Mononuclear cell (primary cell): ENCODE measurements around the gene REXO1. TPM values are rescaled to one million over a fixed set of nuclear protein-coding genes. Genes with fewer than 3 reads are reported as not detected.
"Not testable (repeated sequence)": the region's sequence is repeated elsewhere in the genome, so short reads cannot be mapped to it uniquely, and the experiment has no call there.

Source experiments
- H3K27me3 ChIP-seq: 2 replicates; pipeline ENCODE4 v1.6.0; 2011; ENCODE audit warnings: low read length, control low read depth; ENCODE audit not compliant: insufficient read depth
- H3K4me1 ChIP-seq: 2 replicates; pipeline ENCODE4 v1.5.1; 2011; ENCODE audit warnings: mild to moderate bottlenecking, low read length, control low read depth; ENCODE audit not compliant: insufficient read depth
- H3K4me3 ChIP-seq: 2 replicates; pipeline ENCODE4 v1.5.1; 2011; ENCODE audit warnings: mild to moderate bottlenecking, low read length, moderate library complexity
- H3K9me3 ChIP-seq: 2 replicates; pipeline ENCODE4 v1.5.1; 2011; ENCODE audit warnings: low read depth, mild to moderate bottlenecking, control low read depth, low read length
- total RNA-seq: library from RNA; depleted of rRNA; stranded (reverse); fragments of >200 nt; gene quantifications from one replicate; pipeline ENCODE4 v1.2.3, GENCODE V29; 2012

The REXO1 gene
- total RNA-seq, 1 donor: 66.2 TPM

GRCh38 chr19:1881393-1882088 is 33.3 kb upstream of the REXO1 start:
- H3K4me1 ChIP-seq: peaks cover 46% of the 10 kb centered on the region
- H3K9me3 ChIP-seq, H3K27me3 ChIP-seq: not testable (repeated sequence)
- peak overlapping the region; percentile 15 for H3K4me3 ChIP-seq

DNA sequence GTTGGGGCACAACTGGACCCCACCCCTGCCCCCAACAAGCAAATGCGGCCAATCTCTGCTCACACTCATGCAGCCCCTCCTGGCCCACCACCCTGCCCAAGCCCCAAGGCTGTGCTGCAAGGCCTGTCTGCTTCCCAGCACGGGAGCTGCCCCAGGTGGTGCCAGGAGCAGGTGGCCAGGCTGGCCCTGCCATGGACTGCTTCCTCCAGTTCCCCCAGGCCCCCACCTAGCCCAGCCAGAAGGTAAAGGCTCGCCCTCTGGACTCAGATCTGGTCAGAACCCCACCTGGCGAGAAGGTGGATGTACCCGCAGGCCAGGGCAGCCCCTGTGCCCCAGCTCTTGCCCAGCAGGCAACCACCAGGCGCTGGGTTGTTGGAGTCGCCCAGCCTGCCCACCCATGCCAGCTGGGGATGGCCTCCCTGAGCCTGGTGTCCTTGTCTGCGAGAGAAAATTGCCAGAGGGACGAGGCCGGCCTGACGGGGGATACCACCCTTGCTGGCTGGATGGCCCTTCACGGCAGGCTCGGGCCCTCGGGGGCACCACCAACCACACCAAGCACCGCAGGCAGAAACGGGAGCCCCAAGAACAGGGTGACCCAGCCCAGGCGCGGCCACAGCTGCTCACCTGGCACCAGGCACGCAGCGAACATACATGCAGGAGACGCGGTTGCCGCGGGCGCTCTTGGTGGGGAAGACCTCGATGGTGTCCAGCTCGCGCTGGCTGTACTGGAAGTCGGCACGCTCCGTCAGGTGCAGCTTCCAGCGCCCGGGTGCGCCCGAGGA is 32.5 kb upstream of the REXO1 start:
- Histone ChIP-seq H3K9me3 (no peaks in the 10 kb centered on the region), H3K4me3 (no peak overlapping the region), H3K4me1 (peaks cover 47% of the 10 kb centered on the region), H3K27me3 (no peaks in the 10 kb centered on the region)

GRCh38 chr19:1879982-1880381 is 31.7 kb upstream of the REXO1 start:
- peaks cover 47% of the 10 kb centered on the region for H3K4me1 ChIP-seq
- not testable (repeated sequence) for H3K27me3 ChIP-seq, H3K4me3 ChIP-seq, H3K9me3 ChIP-seq

- H3K4me1 ChIP-seq: peaks cover 50% of the 10 kb centered on the region
Measured at GRCh38 chr19:1878583-1878982, 30.3 kb upstream of the REXO1 start.

DNA sequence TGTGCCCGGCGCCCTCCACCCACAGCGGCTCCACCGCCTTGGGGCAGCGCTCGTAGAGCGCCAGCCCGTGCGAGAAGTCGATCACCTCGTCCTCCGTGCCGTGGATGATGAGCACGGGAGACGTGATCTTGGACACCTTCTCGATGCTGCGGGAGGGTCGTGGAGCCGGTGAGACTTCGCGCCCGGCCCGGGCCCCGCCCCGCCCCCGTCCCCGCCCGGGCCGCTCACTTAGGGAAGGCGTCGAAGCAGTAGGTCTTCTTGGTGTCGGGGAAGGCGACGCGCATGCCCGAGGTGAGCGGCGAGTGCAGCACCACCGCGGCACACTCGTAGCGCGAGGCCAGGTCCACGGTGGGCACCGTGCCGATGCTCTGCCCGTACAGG is 29.0 kb upstream of the REXO1 start:
- H3K9me3 ChIP-seq, H3K27me3 ChIP-seq, H3K4me3 ChIP-seq: not testable (repeated sequence)
- H3K4me1 ChIP-seq: peaks cover 44% of the 10 kb centered on the region

More at GRCh38 chr19:1878583-1878982, 30.3 kb upstream of the REXO1 start:
- not testable (repeated sequence) for H3K9me3 ChIP-seq, H3K4me3 ChIP-seq, H3K27me3 ChIP-seq

GRCh38 chr19:1876496-1877279 is 28.4 kb upstream of the REXO1 start:
- not testable (repeated sequence) for H3K9me3 ChIP-seq, H3K27me3 ChIP-seq
- Histone ChIP-seq H3K4me1 (peaks cover 39% of the 10 kb centered on the region), H3K4me3 (peak overlapping the region; percentile 97)

DNA sequence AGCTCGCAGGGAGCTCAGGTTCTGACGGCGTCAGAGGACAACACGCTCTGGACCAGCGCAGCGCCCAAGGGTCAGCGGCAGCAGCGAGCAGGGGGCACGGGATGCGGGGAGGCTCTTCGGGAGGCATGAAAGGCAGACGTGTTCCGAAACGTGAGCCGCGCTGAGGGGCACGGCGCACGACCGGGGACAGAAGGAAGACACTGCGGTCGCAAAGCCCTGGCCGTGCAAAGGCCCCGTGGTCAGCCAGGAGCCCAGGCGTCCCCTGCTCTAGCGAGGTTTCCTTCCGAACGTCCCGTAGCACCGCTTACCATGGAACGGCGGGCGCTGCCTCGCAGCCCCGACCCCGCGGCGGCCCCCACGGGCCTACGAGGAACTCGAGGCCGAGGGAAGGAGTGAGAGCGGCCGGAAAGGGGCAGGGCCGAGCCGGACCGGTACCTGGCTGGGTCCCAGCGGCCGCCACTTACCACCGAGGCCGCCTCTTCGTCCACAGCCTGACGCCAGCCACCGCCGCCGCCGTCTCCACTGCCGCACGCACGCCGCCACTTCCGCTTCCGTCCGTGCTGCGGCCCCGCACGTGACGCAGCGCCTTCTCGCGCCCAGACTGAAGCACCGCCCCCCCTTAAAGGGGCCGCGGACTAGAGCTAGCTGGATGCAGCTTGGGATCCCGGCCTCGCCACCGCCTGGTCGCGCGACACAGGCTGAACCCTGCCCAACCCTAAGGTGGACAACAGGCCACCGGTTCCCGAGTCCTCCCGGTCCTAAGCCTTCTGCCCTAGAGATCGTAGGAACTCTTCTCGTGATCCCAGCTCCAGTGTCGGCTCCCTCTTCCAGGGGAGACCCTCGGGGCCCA is 27.6 kb upstream of the REXO1 start:
- H3K9me3 ChIP-seq: no peaks in the 10 kb centered on the region
- H3K4me1 ChIP-seq: peaks cover 36% of the 10 kb centered on the region
- H3K4me3 ChIP-seq: peak overlapping the region; percentile 97
- H3K27me3 ChIP-seq: no peaks in the 10 kb centered on the region

DNA sequence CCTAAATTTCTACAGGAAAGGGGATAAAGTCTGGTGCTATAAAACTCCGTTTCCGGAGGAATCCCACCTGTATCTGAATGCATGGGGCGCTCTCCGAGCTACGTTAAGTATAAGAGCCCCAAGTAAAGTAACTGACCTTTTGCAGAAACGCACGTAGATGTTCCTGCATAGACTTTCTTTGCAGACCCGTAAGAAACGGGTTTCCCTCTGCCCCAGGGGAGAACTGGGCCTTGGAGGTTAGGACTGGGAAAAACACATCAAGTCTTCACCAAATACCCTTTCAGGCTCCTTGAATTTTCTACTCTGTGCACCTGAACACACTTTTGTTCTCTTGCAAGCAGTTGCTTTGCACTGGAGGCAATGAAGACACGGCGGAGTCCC is 27.0 kb upstream of the REXO1 start:
- not testable (repeated sequence) for H3K27me3 ChIP-seq, H3K9me3 ChIP-seq
- Histone ChIP-seq H3K4me3 (peak overlapping the region; percentile 97), H3K4me1 (peaks cover 32% of the 10 kb centered on the region)

DNA sequence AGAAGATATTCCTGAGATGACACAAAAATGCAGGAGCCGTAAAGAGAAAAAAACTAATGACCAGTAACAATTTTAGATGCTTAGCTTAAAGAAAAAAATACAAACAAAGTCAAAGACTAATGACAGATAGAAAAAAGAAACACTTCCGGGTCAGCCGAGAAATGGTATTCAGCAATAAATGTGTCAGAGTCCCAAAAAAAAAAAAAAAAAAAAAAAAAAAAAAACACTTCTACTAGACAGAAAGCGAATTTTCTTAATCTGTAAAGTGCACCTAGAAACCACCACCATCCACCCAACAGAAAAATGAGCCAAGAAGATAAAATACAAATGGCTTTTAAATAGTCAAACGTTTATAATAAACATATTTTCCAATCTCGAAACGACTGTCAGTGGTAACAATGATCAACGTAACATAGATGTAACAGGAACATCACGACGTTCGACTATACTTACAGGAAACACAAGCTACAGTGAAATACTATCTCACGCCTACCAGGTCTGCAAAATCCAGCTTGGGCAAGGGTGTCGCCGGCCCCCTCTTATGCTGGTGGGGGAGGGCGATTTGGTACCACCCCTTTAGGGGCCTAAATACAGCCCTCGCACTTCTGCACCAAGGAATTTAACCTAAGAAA is 26.4 kb upstream of the REXO1 start:
- H3K9me3 ChIP-seq: no peaks in the 10 kb centered on the region
- no peaks in the 10 kb centered on the region for H3K27me3 ChIP-seq
- H3K4me3 ChIP-seq: peak overlapping the region; percentile 97
- H3K4me1 ChIP-seq: peaks cover 32% of the 10 kb centered on the region

GRCh38 chr19:1873524-1874473 is 25.5 kb upstream of the REXO1 start:
- Histone ChIP-seq H3K27me3 (no peaks in the 10 kb centered on the region), H3K9me3 (no peaks in the 10 kb centered on the region), H3K4me1 (peaks cover 32% of the 10 kb centered on the region), H3K4me3 (no peak overlapping the region)

DNA sequence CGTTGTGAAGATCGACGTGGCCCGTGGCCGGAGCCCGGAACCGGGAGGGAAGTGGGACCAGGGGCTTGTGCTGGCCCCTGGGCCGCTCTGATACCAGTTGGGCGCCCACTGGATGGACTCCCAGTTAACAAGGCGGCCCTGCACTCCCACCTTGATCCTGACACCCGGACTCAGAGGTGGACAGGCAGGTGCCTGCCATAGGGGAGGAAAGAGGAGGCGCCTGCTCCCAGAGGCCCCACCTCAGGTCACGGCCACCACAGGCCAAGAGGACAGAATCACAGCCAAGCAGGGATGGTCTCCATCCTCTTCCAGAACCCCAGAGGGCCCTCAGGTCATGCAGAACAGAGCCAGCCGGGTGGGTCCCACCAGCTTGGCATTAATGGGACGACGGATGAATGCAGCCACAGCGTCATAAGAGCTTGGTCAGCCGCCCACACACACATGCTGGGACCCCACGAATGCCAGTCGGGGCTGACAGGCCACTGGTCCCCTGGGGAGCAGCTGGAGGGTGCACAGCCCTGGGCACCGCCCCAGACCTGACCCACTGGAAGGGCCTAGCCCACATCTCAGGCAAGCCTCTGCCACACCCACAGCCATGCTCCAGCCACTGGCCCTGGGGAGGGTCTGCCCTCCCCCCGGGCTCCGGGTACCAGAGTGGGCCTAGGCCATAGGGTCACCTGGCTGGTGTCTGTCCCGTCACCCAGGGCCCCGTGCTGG is 24.7 kb upstream of the REXO1 start:
- peaks cover 32% of the 10 kb centered on the region for H3K4me1 ChIP-seq
- no peaks in the 10 kb centered on the region for H3K9me3 ChIP-seq
- no peaks in the 10 kb centered on the region for H3K27me3 ChIP-seq
- no peak overlapping the region for H3K4me3 ChIP-seq

- Histone ChIP-seq H3K9me3 (no peaks in the 10 kb centered on the region), H3K4me3 (no peak overlapping the region), H3K4me1 (peaks cover 30% of the 10 kb centered on the region), H3K27me3 (no peaks in the 10 kb centered on the region)
Measured at GRCh38 chr19:1871630-1872029, 23.3 kb upstream of the REXO1 start.

DNA sequence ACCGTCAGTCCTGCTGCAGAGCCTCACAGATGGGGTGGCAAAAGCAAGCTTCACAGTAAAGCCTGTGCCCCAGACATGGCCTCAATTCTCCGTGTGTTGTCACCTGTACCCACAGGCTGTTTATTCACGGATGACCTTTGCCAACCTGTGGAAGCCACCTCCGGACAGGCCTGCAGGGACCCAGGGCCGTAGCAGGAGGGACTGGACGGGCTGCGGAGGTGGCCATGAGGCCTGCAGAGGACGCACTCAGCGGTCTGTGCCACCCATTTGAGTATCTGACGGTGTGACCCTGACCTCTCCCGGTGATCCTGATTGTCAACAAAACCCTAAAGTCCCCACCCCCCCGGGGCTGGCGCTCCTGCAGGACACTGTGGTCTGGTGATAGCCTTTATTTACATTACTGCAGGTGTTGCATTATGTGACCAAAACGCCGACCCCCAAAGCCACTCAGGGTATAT is 22.9 kb upstream of the REXO1 start:
- H3K27me3 ChIP-seq: no peaks in the 10 kb centered on the region
- H3K4me3 ChIP-seq: no peak overlapping the region
- peaks cover 26% of the 10 kb centered on the region for H3K4me1 ChIP-seq
- no peaks in the 10 kb centered on the region for H3K9me3 ChIP-seq
